Caco-2 (cell line): Measurements from ENCODE around the gene MGST2. TPM values are rescaled to one million over a fixed set of nuclear protein-coding genes. Genes with fewer than 3 reads are reported as not detected.

ENCODE experiments used
- BruUV-seq: library from RNA; stranded (reverse); fragments of 400-500 nt; replicated peaks from 2 replicates; lab custom pipeline; 2021; lab: Mats Ljungman, UMichigan
- CTCF ChIA-PET: fragments of 300-600 bp; sonication (Branson Sonifier 250); formaldehyde crosslinking; loops from one replicate; lab custom pipeline; 2022; ENCODE audit warnings: antibody characterized with exemption; lab: Charles Lee
- POLR2A ChIA-PET: fragments of 300-600 bp; sonication (Branson Sonifier 250); formaldehyde crosslinking; loops from one replicate; lab custom pipeline; 2022; ENCODE audit warnings: antibody characterized with exemption; lab: Charles Lee
- DNase-seq, 2 experiments: peaks; one replicate each; pipeline versions ENCODE4 v3.0.0 to v3.0.0-alpha.2; 2020 to 2022
- H3K27me3 ChIP-seq: replicated peaks from 2 replicates; pipeline ENCODE4 v1.6.0; 2011; ENCODE audit warnings: low read length; ENCODE audit not compliant: control insufficient read depth, insufficient read depth
- H3K36me3 ChIP-seq: 2 replicates; pipeline ENCODE4 v1.5.1; 2011; ENCODE audit warnings: low read length; ENCODE audit not compliant: control insufficient read depth, insufficient read depth
- H3K4me1 ChIP-seq: fragments of 250-450 bp; sonication (Bioruptor Pico); 2 replicates; pipeline ENCODE4 v1.5.1; 2020; ENCODE audit warnings: mild to moderate bottlenecking
- H3K4me3 ChIP-seq: 2 replicates; pipeline ENCODE4 v1.5.1; 2011; ENCODE audit warnings: low read depth, mild to moderate bottlenecking, control low read depth, low read length
- H3K9me3 ChIP-seq: fragments of 250-450 bp; sonication (Bioruptor Pico); 2 replicates; pipeline ENCODE4 v1.5.1; 2020; ENCODE audit warnings: mild to moderate bottlenecking, moderate library complexity
- H3K27ac Mint-ChIP-seq: one replicate; pipeline ENCODE4 v1.8.0; 2022; ENCODE audit warnings: mixed read lengths; ENCODE audit not compliant: unreplicated experiment
- H3K27me3 Mint-ChIP-seq: one replicate; pipeline ENCODE4 v1.8.0; 2022; ENCODE audit warnings: mixed read lengths; ENCODE audit not compliant: insufficient read depth, unreplicated experiment
- H3K36me3 Mint-ChIP-seq: one replicate; pipeline ENCODE4 v1.8.0; 2022; ENCODE audit warnings: mild to moderate bottlenecking, mixed read lengths; ENCODE audit not compliant: insufficient read depth, unreplicated experiment
- H3K4me1 Mint-ChIP-seq: one replicate; pipeline ENCODE4 v1.8.0; 2022; ENCODE audit warnings: low read depth, mixed read lengths; ENCODE audit not compliant: unreplicated experiment
- H3K4me3 Mint-ChIP-seq: one replicate; pipeline ENCODE4 v1.8.0; 2022; ENCODE audit warnings: mild to moderate bottlenecking, moderate library complexity, mixed read lengths; ENCODE audit not compliant: unreplicated experiment
- H3K9me3 Mint-ChIP-seq: one replicate; pipeline ENCODE4 v1.8.0; 2022; ENCODE audit warnings: mixed read lengths; ENCODE audit not compliant: unreplicated experiment
- CTCF ChIP-seq, 2 experiments: fragments of 200-600 bp in 1 of 2; IDR thresholded peaks; 1 replicate in 1 of 2; 2 replicates in 1 of 2; pipeline versions ENCODE4 v1.5.1 to v1.8.0; 2011 to 2022; ENCODE audit warnings: antibody characterized with exemption in 1 of 2, control low read depth in 1 of 2, inconsistent platforms in 1 of 2, low read depth in 1 of 2, low read length in 1 of 2, mild to moderate bottlenecking in 1 of 2, moderate library complexity in 1 of 2; ENCODE audit not compliant: insufficient read depth in 1 of 2, severe bottlenecking in 1 of 2, unreplicated experiment in 1 of 2
- intact Hi-C: fragments of 100-400 bp; cut with micrococcal nuclease; formaldehyde crosslinking; loops from one replicate; pipeline ENCODE4 v1.10.0; 2022; ENCODE audit not compliant: unreplicated experiment
- total RNA-seq: library from RNA; stranded (reverse); gene quantifications from 2 replicates; pipeline ENCODE4 v1.2.3, GENCODE V29; 2022

MGST2 gene
- total RNA-seq, 1 experiment from 2014 or later = 81.7 TPM

- POLR2A ChIA-PET = no interaction called here
- no TSS peak for BruUV-seq
- no peaks in the 10 kb centered on the region for H3K9me3 Mint-ChIP-seq
These were observed 61.0 kb downstream of the MGST2 start for GRCh38 chr4:139726615-139727014.

GRCh38 chr4:139728146-139728545 is 62.5 kb downstream of the MGST2 start:
- TF ChIP-seq CTCF (IDR thresholded peaks at IDR 0.05; ENCODE audit: insufficient read depth in 1 of 2, low read depth in 1 of 2, low read length in 1 of 2, severe bottlenecking in 1 of 2, unreplicated experiment in 1 of 2) = no peak
- CTCF ChIA-PET = interaction anchor here (0.6 to 1.0 kb wide), 2 partner anchors 33 to 62 kb away, joined by 3 read pairs; no protein-coding TSS in a partner anchor
- no peak overlapping the region for H3K4me3 Mint-ChIP-seq
- BruUV-seq = no TSS peak
- no peak for DNase-seq
- no peaks in the 10 kb centered on the region for H3K27me3 Mint-ChIP-seq
- H3K36me3 ChIP-seq = no peaks in the 10 kb centered on the region
- POLR2A ChIA-PET = no interaction called here
- peaks cover 9% of the 10 kb centered on the region for H3K4me1 ChIP-seq
- peak overlapping the region; percentile 72 for H3K27ac Mint-ChIP-seq
- no peaks in the 10 kb centered on the region for H3K27me3 ChIP-seq
- no peaks in the 10 kb centered on the region for H3K9me3 Mint-ChIP-seq
- intact Hi-C loops = no loop called here
- no peaks in the 10 kb centered on the region for H3K9me3 ChIP-seq
- peaks cover 26% of the 10 kb centered on the region for H3K4me1 Mint-ChIP-seq
- H3K36me3 Mint-ChIP-seq = peaks cover 18% of the 10 kb centered on the region
- H3K4me3 ChIP-seq = no peak overlapping the region

More at GRCh38 chr4:139726615-139727014, 61.0 kb downstream of the MGST2 start:
- peaks cover 3% of the 10 kb centered on the region; the same call in 1 of the 2 replicates for H3K4me1 ChIP-seq
- no peaks in the 10 kb centered on the region; the same call in 1 of the 2 replicates for H3K9me3 ChIP-seq
- no peak for TF ChIP-seq CTCF (IDR thresholded peaks at IDR 0.05; ENCODE audit: insufficient read depth in 1 of 2, low read depth in 1 of 2, low read length in 1 of 2, severe bottlenecking in 1 of 2, unreplicated experiment in 1 of 2)
- H3K36me3 Mint-ChIP-seq = peaks cover 24% of the 10 kb centered on the region
- no peaks in the 10 kb centered on the region for H3K27me3 Mint-ChIP-seq
- H3K27ac Mint-ChIP-seq = no peak overlapping the region
- H3K4me3 Mint-ChIP-seq = no peak overlapping the region
- no peaks in the 10 kb centered on the region for H3K36me3 ChIP-seq
- no peak for DNase-seq
- intact Hi-C loops = no loop called here
- CTCF ChIA-PET = no interaction called here
- H3K4me1 Mint-ChIP-seq = peaks cover 16% of the 10 kb centered on the region
- no peak overlapping the region for H3K4me3 ChIP-seq
- no peaks in the 10 kb centered on the region for H3K27me3 ChIP-seq

- ChIA-PET CTCF (interaction anchor here (0.6 to 1.0 kb wide), 4 partner anchors 32 to 880 kb away, joined by 3 to 4 read pairs (median 3); no protein-coding TSS in a partner anchor), POLR2A (no interaction called here)
- Histone ChIP-seq H3K4me1 (peaks cover 16% of the 10 kb centered on the region), H3K36me3 (no peaks in the 10 kb centered on the region), H3K4me3 (no peak overlapping the region), H3K9me3 (no peaks in the 10 kb centered on the region), H3K27me3 (no peaks in the 10 kb centered on the region)
- H3K36me3 Mint-ChIP-seq = peaks cover 14% of the 10 kb centered on the region
- DNase-seq = peak in 1 of 2 experiments; percentile 67
- peaks cover 28% of the 10 kb centered on the region for H3K4me1 Mint-ChIP-seq
- no TSS peak for BruUV-seq
- peak overlapping the region; percentile 72 for H3K27ac Mint-ChIP-seq
- no peaks in the 10 kb centered on the region for H3K9me3 Mint-ChIP-seq
- intact Hi-C loops = no loop called here
- no peaks in the 10 kb centered on the region for H3K27me3 Mint-ChIP-seq
- H3K4me3 Mint-ChIP-seq = no peak overlapping the region
- TF ChIP-seq CTCF (IDR thresholded peaks at IDR 0.05; ENCODE audit: insufficient read depth in 1 of 2, low read depth in 1 of 2, low read length in 1 of 2, severe bottlenecking in 1 of 2, unreplicated experiment in 1 of 2) = no peak
These were observed 63.2 kb downstream of the MGST2 start for GRCh38 chr4:139728840-139729239.
